ES-I3 (cell line): ENCODE results near the gene RBM25.

Source experiments
- H3K36me3 ChIP-seq: 2 replicates; pipeline ENCODE4 v1.6.1; 2013; ENCODE audit warnings: mild to moderate bottlenecking, low read length, control low read depth, moderate library complexity; ENCODE audit not compliant: insufficient read depth
- H3K4me1 ChIP-seq: 2 replicates; pipeline ENCODE4 v1.6.1; 2013; ENCODE audit warnings: mild to moderate bottlenecking, control low read depth, low read length; ENCODE audit not compliant: insufficient read depth
- H3K9ac ChIP-seq: 2 replicates; pipeline ENCODE4 v1.6.1; 2013; ENCODE audit warnings: low read depth, mild to moderate bottlenecking, low read length, moderate library complexity
- H3K9me3 ChIP-seq: 2 replicates; pipeline ENCODE4 v1.6.1; 2013; ENCODE audit warnings: mild to moderate bottlenecking, low read length, moderate library complexity; ENCODE audit not compliant: control insufficient read depth, insufficient read depth

RBM25 gene

DNA sequence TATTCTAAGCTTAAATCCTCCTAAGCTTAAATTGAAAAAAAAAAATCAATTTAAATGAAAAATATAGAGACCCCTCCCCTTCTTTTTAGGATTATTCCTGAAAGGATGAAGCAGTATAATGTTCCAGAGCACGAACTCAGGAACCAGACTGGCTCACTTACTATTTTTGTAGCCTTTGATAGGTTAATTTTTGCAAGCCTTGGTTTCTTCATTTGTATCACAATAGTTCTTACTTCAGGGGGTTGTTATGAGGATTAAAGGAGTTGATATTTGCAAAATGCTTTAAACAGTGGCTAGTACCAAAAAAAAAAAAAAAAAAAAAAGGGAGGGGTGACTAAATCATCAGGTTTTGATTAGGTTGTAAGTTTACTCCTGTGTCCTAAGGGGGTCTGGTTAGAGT lies 3.1 kb upstream of the RBM25 start:
- no peaks in the 10 kb centered on the region for H3K9me3 ChIP-seq
- peaks cover 8% of the 10 kb centered on the region; the same call in 1 of the 2 replicates for H3K4me1 ChIP-seq
- H3K36me3 ChIP-seq, result no peaks in the 10 kb centered on the region
- H3K9ac ChIP-seq, result no peak overlapping the region

DNA sequence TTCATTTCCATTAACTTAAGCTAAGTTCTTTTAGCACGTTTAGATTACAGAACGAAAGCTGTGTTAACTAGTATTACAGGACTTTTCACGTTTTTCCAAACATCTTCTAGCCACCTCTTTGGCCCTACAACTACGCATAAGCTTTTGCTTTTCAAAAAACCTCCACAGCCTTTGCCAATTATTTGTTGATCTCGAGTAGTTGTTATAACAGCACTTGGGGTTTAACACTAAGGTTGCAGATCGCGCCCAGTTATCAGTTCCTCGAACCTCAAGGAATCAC lies 450 bp upstream of the RBM25 start:
- Histone ChIP-seq H3K9ac (peak overlapping the region; percentile 70), H3K4me1 (peaks cover 8% of the 10 kb centered on the region; the same call in 1 of the 2 replicates), H3K36me3 (no peaks in the 10 kb centered on the region), H3K9me3 (no peaks in the 10 kb centered on the region)

DNA sequence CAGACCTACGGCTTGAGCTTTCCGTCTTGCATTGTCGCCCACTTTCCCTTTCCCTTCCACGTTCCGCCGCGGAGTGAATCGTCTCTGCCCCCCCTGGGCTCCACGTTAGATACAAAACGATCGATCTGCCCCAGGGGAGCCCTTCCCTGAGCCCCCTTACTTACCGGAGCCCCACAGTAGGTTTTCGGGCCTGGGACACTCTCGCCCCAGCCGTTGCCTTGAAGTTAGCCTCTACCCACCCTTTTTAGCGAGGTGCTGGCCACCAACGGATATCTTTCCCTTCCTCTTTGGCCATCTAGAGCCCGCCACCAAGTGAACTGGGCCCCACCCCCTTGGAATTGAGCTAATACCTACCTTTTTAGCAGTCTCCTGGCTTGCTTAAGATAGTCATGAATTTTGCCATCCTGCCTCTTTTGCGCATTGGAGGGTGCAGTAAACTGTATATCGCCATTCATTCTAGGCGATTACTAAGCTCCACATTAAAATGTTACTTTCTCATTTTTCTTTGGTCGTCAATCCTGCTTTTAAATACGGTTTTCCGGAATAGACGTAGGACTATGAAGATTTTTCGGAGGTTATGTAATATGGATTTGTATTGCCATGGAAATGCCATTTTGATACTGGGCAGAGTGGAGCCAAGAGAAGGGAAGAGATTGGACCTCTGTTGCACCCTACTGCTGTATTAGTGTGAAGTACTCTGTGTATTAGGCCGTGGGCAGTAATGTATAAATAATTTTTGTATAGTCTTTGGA lies 764 bp downstream of the RBM25 start:
- H3K36me3 ChIP-seq, result no peaks in the 10 kb centered on the region
- H3K9me3 ChIP-seq, result no peaks in the 10 kb centered on the region
- peak overlapping the region; percentile 70 for H3K9ac ChIP-seq
- peaks cover 8% of the 10 kb centered on the region; the same call in 1 of the 2 replicates for H3K4me1 ChIP-seq

DNA sequence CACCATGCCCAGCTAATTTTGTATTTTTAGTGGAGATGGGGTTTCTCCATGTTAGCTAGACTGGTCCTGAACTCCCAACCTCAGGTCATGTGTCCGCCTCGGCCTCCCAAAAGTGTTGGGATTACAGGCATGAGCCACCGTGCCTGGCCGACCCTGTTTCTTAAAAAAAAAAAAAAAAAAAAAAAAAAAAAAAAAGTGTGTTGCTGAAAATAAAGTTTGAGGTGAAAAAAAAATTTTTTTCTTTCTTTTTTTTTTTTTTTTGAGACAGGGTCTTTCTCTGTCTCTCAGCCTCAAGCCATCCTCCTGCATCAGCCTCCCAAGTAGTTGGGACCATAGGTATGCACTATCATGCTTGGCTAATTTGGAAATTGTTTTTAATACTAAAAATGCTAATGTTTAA lies 11.3 kb downstream of the RBM25 start:
- Histone ChIP-seq H3K9ac (no peak overlapping the region), H3K4me1 (no peaks in the 10 kb centered on the region), H3K36me3 (no peaks in the 10 kb centered on the region), H3K9me3 (no peaks in the 10 kb centered on the region)

DNA sequence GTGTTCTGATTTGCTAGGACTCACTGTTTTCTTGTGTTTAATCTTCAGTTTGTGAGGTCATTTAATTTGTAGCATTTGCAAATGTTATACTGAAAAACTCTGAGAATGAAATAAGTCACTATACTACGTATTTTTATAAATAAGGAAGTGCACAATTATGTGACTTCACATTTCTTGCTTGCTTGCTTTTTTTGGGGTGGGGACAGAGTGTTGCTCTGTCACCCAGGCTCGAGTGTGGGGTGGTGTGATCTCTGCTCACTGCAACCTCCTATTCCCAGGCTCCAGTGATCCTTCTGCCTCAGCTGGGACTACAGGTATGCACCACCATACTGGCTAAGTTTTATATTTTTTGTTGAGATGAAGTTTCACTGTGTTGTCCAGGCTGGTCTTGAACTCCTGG lies 32.7 kb downstream of the RBM25 start:
- H3K9me3 ChIP-seq, result 0 out of 2 replicates have a peak, but pooled peaks cover 3% of the 10 kb centered on the region
- H3K9ac ChIP-seq, result no peak overlapping the region
- H3K4me1 ChIP-seq, result no peaks in the 10 kb centered on the region
- H3K36me3 ChIP-seq, result peaks cover 31% of the 10 kb centered on the region

DNA sequence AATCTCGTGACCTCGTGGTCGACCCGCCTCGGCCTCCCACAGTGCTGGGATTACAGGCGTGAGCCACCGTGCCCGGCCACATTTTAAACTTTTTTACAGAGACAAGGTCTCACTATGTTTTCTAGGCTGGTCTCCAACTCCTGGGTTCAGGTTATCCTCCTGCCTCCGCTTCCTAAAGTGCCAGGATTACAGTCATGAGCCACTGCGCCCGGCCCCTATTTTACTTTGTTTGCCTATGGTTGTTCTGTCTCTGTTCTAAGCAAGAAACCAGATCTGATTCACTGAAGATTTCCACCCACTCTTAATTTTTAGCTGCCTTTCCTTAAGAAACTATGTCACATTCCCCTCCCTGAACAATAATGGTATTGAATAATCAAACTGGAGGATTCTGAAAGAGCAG lies 39.1 kb downstream of the RBM25 start:
- Histone ChIP-seq H3K4me1 (no peaks in the 10 kb centered on the region), H3K36me3 (peaks cover 28% of the 10 kb centered on the region), H3K9me3 (no peaks in the 10 kb centered on the region), H3K9ac (no peak overlapping the region)

DNA sequence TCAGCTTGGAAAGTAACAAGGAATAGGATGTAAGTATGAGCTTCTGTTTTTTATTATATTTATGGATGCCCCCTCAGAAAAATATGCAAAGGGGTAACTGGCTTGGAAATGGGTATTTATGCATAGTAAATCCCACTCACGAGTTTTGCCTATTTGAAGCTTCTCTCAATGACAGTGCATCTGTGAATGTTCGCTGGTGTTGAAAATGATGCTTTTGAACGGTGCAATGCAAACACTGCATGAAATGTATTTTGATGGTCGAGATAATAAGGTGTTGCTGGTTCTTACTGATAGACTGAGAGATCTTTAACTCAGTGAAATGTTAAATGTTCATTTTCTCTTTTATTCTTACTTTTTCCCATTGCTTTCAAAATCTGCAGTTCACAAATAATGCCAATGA lies 42.0 kb downstream of the RBM25 start:
- Histone ChIP-seq H3K36me3 (peaks cover 27% of the 10 kb centered on the region), H3K4me1 (no peaks in the 10 kb centered on the region)

DNA sequence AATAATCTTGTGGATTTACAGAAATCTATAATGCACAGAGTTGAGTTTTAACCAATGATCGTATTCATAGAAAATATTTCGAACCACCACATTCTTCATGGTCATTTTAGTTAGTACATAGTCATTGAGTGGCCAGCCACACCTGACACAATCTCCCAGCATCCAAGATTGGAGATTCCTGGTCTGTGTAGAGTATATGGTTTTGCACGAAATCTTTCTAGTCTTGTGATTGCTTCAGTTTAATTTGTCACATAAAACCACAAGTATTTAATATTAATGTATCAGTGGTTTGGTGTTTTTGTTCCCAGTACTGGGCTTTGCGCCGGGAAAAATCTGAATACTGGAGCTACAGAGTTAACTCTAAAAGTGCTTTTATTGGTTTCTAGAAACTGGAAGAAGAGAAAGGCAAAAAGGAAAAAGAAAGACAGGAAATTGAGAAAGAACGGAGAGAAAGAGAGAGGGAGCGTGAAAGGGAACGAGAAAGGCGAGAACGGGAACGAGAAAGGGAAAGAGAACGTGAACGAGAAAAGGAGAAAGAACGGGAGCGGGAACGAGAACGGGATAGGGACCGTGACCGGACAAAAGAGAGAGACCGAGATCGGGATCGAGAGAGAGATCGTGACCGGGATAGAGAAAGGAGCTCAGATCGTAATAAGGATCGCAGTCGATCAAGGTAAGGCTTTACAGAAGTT lies 44.6 kb downstream of the RBM25 start:
- H3K4me1 ChIP-seq, result no peaks in the 10 kb centered on the region
- H3K9ac ChIP-seq, result no peak overlapping the region
- no peaks in the 10 kb centered on the region for H3K9me3 ChIP-seq
- peaks cover 36% of the 10 kb centered on the region for H3K36me3 ChIP-seq

More for the DNA sequence above, 42.0 kb downstream of the RBM25 start:
- H3K9ac ChIP-seq, result no peak overlapping the region
- H3K9me3 ChIP-seq, result no peaks in the 10 kb centered on the region

DNA sequence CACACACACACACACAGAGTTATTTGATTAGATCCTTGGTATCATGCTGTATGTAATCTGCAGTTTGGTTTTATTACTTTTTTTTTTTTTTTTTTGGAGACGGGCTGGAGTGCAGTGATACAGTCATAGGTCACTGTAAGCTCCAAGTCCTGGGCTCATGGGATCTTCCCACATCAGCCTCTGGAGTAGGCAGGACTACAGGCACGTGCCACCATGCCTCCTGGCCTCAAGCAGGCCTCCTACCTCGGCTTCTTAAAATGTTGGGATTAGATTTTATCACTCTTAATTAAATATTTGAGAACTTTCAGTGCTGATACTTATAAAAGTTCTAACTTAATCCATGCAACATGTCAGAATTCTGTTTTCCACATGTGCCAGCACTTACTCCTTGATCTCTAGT lies 46.7 kb downstream of the RBM25 start:
- Histone ChIP-seq H3K9ac (no peak overlapping the region), H3K9me3 (no peaks in the 10 kb centered on the region), H3K4me1 (no peaks in the 10 kb centered on the region), H3K36me3 (peaks cover 37% of the 10 kb centered on the region)

DNA sequence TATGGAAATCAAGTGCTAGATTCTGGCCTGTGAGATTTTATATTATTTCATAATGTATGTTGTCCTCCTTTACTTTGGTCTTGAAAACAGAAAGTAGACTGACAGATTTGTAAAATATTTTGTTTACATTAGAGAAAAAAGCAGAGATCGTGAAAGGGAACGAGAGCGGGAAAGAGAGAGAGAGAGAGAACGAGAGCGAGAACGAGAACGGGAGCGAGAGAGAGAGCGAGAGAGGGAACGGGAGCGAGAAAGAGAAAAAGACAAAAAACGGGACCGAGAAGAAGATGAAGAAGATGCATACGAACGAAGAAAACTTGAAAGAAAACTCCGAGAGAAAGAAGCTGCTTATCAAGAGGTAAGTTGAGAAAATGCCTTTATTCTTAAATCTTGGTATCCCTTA lies 47.4 kb downstream of the RBM25 start:
- Histone ChIP-seq H3K9ac (no peak overlapping the region), H3K9me3 (no peaks in the 10 kb centered on the region), H3K4me1 (no peaks in the 10 kb centered on the region), H3K36me3 (peaks cover 36% of the 10 kb centered on the region)

DNA sequence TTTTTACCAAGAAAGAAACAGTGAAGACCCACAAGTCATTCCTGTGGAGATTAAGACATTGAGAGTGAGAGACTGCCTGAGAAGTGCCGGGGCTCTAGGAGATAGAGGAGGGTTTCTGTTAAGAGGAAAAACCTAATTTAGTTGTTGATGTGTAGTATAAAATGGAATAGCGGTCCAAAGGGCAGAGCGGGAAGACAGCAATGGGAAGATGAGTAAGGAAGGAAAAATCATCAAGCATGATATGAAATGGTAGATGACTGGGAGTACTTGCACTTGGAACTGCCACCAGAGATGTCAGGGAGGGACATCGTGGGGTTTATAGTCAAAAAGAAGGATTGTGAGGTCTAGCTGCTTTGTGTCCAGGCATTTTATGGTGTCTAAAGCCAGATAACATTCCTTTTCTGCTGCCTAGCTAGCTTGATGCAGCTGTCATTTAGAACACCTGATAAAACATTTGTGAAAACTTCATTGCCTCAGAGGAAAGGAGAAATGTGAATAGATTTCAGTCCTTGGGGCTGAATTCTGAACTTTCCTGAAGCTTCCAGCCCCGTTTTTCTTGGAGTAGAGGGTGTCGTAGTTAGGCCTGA lies 57.8 kb downstream of the RBM25 start:
- Histone ChIP-seq H3K4me1 (no peaks in the 10 kb centered on the region), H3K9me3 (no peaks in the 10 kb centered on the region), H3K36me3 (peaks cover 38% of the 10 kb centered on the region), H3K9ac (no peak overlapping the region)

DNA sequence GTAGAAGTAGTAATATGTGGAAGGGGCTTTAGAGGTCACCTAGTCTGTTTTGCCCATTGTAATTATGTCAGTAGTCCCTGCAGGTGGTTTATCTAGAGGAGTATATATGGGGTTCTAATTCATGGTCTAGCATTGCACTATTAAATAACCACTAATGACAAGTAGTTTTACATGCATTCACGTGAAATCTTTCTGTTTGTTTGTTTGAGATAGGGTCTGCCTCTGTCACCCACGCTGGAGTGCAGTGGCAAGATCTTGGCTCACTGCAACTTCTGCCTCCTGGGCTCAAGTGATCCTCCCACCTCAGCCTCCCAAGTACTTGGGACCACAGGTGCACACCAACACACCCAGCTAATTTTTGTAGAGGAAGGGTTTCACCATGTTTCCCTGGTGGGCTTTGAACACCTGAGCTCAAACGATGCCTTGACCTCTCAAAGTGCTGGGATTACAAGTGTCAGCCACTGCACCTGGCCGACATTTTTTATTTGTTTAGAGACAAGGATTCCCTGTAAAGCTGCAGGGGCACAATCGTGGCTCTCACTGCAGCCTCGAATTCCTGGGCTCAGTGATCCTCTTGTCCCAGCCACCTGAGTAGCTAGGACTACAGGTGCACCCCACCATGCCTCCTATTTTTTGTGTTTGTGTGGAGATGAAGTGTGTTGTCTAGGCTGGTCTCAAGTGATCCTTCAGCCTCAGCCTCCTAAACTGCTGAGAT lies 66.0 kb downstream of the RBM25 start:
- Histone ChIP-seq H3K4me1 (peaks cover 18% of the 10 kb centered on the region), H3K9me3 (no peaks in the 10 kb centered on the region), H3K36me3 (no peaks in the 10 kb centered on the region; the same call in none of the 2 replicates), H3K9ac (no peak overlapping the region)

DNA sequence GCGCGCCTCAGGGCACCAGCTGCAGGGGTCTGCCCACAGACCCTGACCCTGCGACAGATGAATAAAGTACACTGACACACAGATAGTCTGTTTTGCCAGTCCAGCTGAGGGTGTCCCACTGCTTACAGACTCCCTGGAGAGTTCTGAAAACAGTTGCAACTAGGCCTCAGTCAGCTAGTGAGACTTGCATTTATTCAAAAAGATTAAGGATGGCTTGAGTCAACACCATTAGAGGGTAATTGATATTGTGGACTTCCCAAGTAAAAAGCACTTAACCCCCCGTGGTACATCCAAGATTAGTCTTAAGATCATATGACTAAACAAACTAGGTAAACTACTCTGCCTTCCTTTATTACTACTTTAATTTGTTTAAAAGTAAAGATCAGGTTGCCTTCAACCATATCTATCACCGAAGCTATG lies 66.8 kb downstream of the RBM25 start:
- Histone ChIP-seq H3K36me3 (no peaks in the 10 kb centered on the region; the same call in none of the 2 replicates), H3K9ac (no peak overlapping the region), H3K9me3 (no peaks in the 10 kb centered on the region), H3K4me1 (peaks cover 18% of the 10 kb centered on the region)

DNA sequence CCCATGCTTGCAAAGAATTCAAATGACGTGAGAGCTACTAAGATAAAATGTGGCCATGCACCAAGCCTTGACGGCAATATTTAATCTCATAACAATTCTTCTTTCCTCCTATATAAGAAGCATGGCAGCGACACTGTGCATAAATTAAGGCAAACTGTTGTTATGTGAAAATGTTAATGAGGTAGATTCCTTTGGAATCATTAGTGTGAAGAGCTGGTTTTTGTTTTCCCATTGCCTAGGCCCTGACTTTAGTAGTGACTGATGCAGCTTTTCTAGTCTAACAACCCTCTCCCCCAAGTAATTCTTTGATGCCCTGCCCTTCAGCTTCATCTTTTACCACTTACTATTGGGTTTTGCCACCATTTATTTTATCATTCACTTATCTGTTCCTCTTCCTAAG lies 67.4 kb downstream of the RBM25 start:
- Histone ChIP-seq H3K9me3 (no peaks in the 10 kb centered on the region), H3K4me1 (peaks cover 18% of the 10 kb centered on the region), H3K9ac (no peak overlapping the region), H3K36me3 (no peaks in the 10 kb centered on the region; the same call in none of the 2 replicates)
